ENCODE results near the gene ACBD6.

The ACBD6 gene

DNA sequence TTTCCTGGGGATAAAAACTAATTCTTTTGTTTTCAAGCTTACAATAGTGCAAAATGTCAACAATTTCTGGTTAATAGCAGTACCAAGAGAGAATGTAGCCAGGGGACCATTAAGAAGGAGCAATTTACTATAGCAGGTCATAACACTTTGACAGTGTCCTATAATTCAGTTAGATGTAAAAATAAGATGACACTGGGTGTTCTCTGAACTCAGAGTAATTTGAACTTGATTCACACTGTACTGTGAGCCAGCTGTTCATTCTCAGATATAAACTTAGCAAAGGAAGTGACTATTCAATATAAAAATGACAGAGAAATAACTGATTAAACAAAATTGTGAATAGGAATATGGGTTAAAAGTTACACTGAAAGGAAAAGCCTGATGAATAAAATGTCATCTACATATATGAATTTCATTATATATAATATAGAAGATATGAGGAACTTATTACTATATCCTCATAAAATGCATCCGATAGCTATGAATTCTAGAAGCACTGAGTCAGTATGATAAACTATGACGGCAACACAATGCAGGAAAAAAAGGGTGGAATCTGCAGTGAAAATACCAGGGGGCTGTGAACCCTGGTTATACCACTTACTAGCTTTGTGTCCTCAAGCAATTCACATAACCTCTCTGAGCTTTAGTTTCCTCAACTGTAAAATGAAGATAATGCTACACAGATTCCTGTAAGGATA is 135.9 kb downstream of the ACBD6 start:
- no peak for DNase-seq

DNA sequence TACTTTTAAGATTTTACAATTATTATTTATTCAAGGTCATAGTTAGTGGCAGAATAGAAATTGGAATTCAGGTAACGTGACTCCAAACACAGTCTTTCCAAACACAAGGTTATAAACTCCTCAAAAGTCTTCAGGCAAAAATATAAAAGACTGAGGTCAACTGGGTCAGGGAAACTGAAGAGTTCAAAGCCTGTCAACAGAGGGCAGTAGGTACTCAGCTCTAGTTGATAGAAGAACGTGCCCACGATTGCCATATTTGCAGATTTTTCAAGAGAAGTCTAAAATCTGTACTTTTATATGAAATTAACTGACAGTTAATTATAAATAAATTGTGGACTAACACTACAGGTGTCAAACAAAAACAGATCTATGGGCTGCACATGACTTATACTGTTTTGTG is 137.3 kb downstream of the ACBD6 start:
- no peak for DNase-seq

DNA sequence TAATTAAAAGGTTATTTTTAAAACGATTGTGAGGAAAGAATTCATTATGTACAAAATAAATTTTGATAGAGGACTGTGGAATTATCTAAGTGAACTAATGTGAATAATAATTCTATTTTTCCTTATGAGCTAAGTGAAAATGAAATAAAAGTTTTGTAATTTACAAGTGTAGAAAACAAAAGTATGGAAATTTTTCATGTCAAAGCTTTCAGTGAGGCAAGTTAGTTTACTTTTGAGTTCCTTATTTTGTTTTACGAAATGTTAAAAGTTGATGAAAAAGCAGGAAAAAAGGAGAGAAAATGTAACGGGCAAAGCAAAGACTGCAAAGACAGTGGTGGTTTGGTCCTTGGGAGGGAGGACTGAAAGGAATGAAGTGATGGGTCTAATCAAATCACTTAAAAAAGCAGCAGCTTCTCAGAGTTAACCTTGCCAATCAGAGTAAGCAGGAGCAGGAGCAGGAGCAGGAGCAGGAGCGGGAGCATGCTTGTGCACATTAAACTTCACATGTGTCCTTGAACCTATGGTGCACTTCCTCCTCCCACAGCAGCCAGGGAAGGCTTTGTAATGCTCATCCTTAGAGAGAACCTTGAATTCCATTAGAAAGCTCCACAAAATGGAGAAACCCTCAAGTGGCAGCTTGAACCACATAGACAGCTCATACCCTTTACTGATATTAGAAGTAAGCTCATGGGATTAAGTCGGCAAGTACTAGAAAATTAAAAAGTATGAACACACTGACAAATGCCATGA is 139.0 kb downstream of the ACBD6 start:
- no peak for DNase-seq

DNA sequence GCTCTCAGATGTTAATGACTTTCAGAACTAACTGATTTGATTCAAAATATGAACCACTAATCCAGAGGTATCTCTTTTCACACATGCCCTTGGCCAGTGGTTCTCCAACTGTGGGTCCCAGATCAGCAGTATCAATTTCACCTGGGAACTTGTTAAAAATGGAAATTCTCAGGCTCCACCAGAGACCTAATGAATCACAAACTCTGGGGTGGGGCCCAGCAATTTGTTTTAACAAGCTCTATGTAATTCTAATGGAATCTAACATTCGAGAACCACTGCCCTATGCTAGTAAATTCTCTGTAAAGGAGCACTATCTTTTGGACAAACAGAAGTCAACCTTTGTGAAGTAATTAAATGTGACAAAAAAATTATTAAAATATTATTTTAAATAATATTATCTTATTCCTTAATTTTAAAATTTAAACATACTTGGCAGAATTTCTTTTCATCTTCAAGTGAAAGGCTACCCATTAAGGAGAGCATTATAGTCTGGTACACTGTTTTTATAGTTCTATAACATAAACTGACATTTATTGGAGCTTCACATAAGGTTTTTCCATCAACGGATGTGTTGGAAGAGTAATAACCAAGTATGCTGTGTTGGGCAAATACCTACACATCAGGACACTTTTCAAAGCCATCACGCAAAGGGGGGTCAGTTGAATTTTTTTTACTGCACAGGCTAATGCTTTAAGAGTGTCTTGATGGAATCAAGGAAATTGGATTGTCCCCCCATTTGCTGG is 141.9 kb downstream of the ACBD6 start:
- no peak for DNase-seq

DNA sequence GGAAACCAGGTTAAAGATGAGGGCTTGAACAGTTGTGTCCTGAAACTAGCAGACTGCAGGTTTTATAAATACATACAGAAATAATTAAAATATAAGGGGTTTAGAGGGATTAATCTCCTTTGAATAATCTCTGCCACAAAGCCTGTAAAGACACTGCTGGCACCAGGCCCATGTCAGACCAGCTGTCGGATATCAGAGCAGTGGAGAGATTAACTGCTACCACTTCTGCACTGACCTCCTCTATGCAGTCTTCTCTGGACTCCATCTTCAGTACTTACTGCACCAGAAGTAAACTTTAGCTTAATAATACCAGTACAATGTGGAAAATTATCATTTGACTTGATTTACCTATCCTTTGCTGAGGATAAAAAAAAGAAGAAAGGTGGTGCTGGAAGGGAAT is 143.7 kb downstream of the ACBD6 start:
- peak; percentile 83 for DNase-seq

DNA sequence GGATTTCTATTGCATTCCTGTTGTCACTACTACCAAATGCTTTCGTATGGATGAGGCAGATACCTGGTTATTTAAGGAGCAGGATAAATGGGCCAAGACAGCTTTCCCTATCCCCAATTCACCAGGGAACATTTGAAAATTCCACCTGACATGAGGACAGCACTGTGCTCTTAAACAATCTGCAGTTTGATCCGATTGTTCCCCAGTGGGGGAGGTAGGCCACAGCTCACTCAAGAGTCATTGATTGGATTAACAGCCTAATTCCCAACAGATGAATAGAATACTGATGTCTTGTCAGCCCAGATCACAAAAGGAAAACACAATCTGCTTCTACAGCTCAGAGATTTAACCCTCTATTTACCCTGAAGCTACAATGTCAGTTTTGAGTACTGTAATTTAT is 148.4 kb downstream of the ACBD6 start:
- DNase-seq = no peak

DNA sequence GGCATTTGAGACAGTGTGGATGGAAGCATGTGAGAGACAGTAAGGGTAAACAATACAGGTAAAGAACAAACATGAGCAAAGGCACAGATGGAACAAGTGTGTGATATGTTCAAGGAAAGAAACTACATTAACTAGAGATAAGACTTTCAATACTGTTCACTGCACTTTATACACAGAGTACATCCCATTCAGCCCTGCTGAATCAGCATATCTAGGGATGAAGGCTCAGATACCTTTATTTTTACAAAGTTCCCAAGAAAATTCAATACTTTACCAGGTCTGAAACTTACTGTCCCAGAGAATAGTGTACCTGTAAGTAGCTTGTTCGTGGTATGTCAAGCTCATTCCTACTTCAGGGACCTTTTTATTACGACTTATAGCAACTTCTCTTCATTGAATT is 149.8 kb downstream of the ACBD6 start:
- no peak for DNase-seq

DNA sequence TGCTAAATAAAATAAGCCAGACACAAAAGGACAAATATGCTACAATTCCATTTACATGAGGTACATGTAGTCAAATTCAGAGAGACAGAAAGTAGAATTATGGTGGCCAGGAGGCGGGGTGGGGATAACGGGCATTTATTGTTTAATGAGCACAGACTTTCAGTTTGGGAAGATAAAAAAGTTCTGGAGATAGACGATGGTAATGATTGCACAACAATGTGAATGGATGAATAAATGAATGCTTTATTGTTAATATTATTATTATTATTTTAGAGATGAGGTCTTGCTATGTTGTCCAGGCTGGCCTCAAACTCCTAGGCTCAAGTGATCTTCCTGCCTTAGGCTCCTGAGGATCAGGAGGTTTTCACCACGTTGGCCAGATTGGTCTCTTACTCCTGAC is 150.4 kb downstream of the ACBD6 start:
- DNase-seq = no peak

DNA sequence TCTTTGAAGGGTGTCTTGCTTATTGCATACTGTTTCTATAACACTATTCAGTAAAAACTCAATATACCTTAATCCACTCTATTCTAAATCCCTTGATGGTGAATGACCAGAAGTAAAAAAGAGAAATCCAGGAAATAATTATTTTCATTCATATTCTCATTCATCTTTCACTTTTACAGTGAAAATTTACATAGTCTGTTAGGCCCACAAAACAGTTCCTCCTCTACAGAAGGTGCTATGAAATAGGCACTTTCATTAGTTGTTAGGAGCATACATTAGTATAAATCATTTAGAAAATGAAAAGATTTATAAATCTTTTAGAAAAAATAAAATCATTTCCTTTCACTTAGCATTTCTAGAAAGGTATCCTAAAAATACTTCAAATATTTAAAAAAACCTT is 157.2 kb downstream of the ACBD6 start:
- DNase-seq = peak; percentile 59

DNA sequence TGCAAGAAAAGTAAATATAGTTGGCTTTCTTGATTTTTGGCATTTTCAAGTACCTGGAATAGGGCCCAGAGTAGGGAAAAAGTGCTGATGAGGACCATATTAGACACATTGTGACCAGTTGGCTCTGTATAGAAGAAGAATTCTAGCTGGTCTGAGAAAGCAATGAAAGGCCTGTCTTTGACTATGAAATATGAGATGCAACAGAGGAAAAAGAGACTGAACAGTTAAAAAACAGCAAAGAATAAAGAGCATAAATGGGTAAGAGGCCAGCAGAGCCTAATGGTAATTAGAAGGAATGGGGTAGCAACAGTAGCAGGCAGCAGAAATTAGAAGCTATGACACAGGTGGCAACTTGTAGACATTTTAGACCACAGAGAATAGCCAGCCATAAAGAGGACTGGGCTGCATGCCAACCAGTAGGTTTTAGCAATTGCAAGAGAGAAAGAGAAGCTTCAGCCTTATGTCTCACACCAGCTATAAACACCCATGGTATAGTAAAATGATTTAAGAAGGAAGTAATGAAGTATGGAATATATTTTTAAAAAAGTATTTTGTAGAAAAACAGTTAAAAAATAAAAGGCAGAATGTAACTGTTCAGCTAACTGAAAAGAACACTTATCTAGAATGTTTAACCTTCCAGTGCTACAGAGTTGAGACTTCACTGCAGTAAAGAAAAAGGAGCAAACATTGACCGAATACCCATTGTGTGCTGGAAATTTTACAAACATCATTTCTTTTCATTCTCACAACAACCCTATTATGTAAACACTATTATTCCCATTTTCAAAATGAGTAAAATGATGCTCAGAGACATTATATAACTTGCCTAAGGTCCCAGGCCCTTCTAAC is 158.2 kb downstream of the ACBD6 start:
- peak; percentile 99 for DNase-seq

DNA sequence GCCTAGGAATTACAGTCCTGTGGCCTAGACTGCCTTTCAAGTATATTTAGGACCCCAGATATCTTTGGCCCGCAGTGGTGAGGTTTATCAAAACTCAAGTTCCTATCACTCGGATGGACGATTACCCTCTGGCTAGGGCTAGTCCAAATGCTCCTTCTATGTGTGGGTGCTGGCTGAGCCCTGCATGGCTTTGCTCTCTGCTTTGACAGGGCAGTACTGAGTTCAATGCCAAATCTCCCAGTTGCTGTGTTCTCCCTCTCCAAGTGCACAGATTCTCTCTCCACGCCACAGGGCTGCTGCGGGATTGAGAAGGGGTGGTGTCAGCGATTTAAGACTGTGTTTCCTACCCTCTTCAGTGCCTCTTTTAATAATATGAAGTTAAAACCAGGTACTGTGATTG is 175.3 kb downstream of the ACBD6 start:
- DNase-seq = no peak

DNA sequence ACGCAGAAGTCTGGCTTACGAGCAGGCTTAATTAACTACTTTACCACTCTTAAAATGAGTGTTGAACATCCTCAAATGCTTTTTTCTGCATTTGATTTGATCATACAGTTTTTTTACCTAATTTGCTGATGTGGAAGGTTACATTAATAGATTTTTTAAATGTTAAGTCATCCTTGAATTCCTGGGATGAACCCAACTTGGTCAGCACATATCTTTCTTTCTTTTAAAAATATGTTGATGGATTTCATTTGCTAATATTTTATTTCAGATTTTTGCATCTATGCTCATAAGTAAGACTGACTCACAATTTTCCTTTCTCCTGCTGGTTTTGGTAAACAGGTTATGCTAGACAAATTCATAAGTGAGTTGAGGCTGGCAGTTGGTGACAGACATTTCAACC is 189.5 kb downstream of the ACBD6 start:
- DNase-seq = no peak

DNA sequence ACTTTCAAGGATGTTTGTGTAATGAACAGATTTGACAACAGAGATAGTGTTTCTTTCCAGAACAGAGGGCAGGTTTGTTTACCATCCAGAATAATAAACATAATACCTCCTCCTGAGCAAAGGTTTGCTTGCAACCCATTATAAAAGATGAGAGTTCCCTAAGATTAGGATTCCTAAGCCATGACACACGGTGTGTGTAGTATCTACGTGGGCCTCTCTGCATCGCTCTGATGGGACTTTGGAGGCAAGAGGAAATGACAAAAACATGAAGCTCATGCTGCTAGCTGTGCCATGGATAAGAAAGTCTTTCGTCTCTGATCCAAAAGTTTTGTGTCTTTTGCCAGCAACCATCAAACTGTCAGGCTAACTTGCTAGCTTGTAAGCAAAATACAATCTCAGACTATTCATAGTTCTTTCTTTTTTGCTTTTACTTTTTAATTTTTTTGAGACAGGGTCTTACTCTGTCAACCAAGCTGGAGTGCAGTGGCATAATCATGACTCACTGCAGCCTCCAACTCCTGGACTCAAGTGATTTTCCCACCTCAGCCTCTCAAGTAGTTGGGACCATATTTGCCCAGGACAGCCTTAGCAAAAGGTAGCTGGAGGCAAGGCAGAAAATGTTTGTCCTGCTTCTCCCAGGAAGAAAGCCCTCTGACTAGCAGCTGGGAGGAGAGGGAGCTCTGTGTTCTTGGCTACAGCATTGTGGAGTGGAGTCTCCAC is 191.2 kb downstream of the ACBD6 start:
- no peak for DNase-seq

DNA sequence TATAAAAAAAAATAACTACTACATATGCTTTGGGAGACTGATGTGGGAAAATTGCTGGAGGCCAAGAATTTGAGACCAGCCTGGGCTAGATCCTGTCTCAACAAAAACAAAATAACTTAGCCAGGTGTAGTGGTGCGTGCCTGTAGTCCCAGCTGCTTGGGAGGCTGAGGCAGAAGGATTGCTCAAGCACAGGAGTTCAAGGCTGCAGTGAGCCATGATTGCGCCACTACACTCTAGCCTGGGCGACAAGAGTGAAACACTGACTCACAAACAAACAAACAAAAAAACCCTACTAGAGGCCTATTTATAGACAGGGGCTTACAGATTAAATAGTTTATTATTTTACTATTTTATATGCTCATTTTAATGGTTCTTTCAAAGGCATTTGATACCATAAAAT is 192.3 kb downstream of the ACBD6 start:
- DNase-seq = no peak

DNA sequence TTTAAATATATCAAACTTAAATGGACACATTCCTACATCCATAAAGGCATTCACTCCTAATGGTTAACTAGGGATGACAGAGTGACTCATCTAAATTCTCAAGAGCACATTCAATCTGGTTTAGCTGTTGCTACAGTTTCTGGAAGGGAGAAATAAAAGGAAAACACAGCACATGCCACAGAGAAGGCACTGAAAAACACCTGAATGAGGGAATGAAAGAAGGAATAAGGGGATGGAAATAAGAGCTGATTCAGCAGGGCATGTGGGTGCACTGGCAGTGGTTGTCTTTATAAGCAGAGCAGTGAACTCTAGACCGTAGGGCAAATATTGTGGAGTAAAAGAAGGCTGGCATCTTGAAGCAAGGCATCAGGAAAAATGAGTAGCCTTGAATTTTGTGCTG is 193.0 kb downstream of the ACBD6 start:
- no peak for DNase-seq

DNA sequence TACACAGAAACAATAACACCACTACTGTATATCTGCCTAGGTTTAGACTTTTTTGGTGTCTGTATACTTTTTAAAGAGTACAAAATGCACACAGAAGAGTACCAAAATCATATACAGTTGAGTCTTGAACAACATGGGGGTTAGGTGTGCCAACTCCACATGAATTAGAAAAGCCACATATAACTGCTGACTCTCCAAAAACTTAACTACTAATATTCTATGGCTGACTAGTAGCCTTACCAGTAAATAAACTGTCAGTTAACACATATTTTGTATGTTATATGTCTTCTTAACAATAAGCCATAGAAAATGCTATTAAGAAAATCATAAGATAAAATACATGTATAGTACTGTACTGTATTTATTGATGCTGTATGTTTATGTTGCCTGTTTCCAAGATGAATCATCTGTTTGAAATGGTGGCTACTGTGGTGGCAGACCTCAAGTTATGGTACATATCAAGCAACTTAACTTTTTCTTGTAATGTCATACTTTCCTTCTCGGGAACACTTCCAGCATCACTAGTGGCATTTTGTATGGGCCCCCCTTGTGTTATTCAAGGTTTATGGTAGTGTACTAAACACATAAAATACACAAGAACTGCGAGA is 201.1 kb downstream of the ACBD6 start:
- DNase-seq = no peak

DNA sequence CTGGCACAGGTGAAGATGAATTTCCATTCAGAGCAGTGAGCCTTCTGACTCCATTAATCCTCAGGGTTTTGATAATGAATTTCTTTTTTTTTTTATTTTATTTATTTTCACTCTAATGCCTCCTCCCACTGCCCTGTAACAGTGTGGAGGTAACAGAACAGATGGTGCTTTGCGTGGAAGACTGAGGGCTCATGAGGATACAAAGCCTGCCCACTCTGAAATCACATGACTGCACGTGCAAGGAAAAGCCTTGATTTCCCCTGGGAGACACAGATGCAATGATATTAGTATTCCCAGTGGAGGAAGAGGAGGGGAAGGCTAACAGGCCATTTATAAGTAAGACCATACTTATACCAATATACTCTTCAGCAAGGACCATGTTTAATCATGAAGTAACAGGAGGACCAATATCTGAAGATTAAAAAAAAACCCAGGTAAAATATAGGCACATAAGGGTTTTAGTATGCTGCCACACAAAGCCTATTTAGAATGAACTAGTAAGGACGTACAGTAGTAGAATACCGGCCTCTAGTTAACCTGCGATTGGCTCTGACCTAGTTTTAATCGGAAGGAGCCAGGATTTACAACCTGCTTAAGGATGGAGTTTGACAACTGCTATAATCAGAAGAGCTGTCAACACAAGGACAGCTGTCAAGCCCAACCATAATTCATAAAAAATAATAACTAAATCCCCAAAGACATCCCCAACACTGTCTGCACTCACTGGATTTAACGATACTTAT is 202.7 kb downstream of the ACBD6 start:
- DNase-seq = no peak

DNA sequence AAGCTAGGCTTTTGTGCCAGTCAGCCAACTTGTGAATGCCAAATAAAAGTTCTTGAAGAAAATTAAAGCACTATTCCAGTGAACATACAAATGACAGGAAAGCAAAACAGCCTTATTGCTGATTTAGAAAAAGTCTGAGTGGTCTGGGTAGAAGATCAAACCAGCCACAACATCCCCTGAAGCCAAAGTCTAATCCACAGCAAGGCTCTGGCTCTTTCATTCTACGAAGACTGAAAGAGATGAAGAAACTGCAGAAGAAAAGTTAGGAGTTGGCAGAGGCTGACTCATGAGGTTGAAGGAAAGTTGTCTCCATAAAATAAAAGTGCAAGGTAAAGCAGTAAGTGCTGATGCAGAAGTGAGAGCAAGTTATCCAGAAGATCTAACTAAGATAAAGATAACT is 206.4 kb downstream of the ACBD6 start:
- no peak for DNase-seq

DNA sequence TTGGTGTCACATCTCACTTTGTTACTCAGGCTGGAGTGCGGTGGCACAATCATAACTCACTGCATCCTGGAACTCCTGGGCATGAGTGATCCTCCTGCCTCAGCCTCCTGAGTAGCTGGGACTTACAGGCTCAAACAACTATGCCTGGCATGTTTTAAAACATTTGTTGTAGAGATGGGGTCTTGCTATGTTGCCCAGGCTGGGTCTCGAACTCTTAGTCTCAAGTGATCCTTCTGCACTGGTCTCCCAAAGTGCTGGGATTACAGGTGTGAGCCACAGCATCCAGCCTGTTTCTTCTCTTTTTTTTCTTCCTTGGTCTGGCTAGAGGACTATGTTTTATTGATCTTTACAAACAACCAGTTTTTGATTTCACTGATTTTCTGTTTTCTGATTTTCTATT is 207.7 kb downstream of the ACBD6 start:
- DNase-seq = no peak

DNA sequence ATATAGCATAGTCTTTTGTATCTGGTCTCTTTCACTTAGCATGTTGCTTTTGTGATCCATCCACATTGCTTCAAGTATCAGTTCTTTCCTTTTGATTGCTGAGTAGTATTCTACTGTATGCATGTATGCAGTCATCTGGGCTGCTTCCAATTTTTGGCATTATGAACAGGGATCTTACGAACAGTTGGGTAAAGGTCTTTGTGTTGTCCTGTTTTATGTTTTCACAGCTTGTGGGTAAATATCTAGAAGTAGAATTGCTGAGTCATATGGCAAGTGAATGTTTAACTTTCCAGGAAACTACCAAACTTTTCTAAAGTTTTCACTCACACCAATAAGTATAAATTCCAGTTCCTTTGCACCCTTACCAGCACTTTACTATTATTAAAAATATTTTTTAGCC is 211.4 kb downstream of the ACBD6 start:
- no peak for DNase-seq

All from NCI-H1092 treated with DMSO at 0.1 percent for 48 hours (cell line).